HG03066 (cell line): Measurements from ENCODE around the gene HERPUD1.
"Not testable (repeated sequence)": the region's sequence is repeated elsewhere in the genome, so short reads cannot be mapped to it uniquely, and the experiment has no call there.

ENCODE experiments used
- ATAC-seq: cut with Tn5 transposase; IDR thresholded peaks from one replicate; pipeline ENCODE4 v1.9.1; 2021; ENCODE audit warnings: low read depth; ENCODE audit not compliant: unreplicated experiment

The HERPUD1 gene

GRCh38 chr16:56990407-56991286, 58.7 kb downstream of the HERPUD1 start:
- no peak for ATAC-seq

DNA sequence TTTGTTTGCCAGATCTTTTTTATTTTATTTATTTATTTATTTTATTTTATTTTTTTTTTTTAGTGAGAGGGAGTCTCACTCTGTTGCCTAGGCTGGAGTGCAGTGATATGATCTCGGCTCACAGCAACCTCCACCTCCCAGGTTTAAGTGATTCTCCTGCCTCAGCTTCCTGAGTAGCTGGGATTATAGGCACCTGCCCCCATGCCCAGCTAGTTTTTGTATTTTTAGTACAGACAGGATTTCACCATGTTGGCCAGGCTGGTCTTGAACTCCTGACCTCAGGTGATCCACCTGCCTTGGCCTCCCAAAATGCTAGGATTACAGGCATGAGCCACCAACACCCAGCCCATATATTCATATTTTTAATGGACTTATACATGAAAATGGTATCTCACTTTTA, 60.5 kb downstream of the HERPUD1 start:
- not testable (repeated sequence) for ATAC-seq

GRCh38 chr16:56993204-56993603, 61.3 kb downstream of the HERPUD1 start:
- no peak for ATAC-seq

- no peak for ATAC-seq
Observed at GRCh38 chr16:56994311-56994710, 62.4 kb downstream of the HERPUD1 start.
